COLO829 (cell line): ENCODE results near the gene RAB29.

Experiments used
- DNase-seq: peaks from one replicate; pipeline ENCODE4 v3.0.0; 2012; ENCODE audit warnings: low spot score

The RAB29 gene

DNA sequence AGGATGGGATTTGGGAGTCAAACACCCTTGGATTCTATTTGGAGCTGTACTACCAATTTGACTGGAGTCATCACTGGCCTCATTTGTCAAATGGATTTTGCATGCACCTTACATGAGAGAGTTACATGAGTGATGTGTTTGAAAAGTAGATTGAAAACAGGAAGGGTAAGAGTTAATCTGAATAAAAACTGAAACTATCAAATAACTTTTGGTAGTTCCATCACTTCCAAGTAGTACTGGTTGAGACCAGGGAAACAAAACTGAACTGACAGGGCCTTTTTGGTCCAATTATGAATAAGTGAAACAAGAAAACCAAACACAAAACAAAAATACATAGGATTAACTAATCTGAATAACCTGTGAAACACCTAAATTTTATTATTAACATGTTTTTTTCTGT is 55.5 kb downstream of the RAB29 start:
- no peak for DNase-seq

DNA sequence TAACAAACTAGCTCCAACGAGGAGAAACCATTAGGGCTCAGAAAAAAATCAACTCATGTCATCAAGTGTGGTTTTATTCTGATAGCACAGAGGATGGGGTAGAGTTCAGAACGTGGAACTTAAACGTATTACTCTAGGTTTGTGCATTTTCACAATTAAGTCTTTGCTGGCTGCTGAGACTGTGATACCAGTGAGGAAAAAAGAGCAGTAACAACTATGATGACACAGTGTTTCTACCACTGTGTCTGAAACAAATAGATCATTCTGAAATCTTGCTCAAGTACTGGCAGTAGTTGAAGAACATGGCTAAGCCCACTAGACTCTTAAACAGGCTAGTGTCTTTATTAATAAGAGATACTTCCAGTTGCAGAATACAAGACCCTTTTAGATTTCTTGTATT is 56.3 kb downstream of the RAB29 start:
- no peak for DNase-seq
